ENCODE measurements around the gene LY6G6F. TPM values are rescaled to one million over a fixed set of nuclear protein-coding genes. Genes with fewer than 3 reads are reported as not detected.

The LY6G6F gene
- total and polyA plus RNA-seq, 2 donors (not counting 1 experiment from before 2014, with no cell fraction given) = not detected

DNA sequence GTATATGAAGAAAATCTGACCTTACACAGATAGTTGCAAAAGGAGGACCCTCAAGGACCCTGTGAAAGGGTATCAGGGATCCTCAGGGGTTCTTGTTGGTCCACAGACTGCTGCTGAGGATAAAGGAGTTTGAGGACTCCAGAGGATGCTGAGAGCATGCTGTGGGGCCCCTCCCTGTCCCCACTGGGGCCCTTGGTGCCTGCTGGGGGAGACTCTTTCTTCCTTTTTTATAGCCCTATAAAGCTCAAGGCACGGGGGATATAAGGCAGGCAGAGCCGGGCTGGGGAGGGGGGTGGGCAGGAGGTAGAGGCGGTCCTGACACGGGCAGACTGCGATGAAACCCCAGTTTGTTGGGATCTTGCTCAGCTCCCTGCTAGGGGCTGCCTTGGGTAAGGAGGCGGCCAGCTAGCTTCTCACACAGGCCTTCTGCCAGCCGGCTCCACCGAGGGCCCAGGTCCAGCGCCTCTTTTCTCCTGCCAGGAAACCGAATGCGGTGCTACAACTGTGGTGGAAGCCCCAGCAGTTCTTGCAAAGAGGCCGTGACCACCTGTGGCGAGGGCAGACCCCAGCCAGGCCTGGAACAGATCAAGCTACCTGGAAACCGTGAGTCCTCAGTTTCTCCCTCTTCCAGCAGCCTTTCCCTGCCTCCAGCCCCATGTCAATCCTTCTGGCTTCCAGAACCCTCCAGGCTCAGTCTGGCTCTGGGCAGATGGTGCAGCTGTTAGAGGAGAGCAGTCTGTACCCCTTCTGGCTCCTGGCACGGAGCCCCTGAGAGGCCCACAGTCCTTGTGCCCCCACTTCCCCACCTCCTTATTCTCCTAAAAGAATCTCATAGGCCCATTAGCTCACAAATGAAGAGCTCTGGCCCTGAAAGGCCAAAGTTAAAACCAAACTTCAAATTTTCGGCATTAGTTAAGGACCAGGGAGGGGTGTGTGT is 8.6 kb downstream of the LY6G6F start, which contains the start of gene LY6G6D:
Gene LY6G6D (plus strand): TSS at position 327 of the 937 bp plus-strand sequence. CDS start 8 bp downstream, at position 335.
- Mint-ChIP-seq H3K9me3 (ENCODE audit: insufficient read depth) (no peaks in the 10 kb centered on the region), H3K27me3 (peaks cover 3% of the 10 kb centered on the region), H3K4me3 (no peak within 1 kb of the TSS), H3K27ac (no peak within 1 kb of the TSS), H3K4me1 (peaks cover 14% of the 10 kb centered on the region)
- H3K27ac ChIP-seq (ENCODE audit: low read length in 2 of 2) = no peak within 1 kb of the TSS
- TF ChIP-seq EZH2 (IDR thresholded peaks at IDR 0.05; ENCODE audit: borderline replicate concordance, insufficient read depth, low read depth, low read length, poor library complexity, severe bottlenecking) = no peak
- TF ChIP-seq, protein P1, sequence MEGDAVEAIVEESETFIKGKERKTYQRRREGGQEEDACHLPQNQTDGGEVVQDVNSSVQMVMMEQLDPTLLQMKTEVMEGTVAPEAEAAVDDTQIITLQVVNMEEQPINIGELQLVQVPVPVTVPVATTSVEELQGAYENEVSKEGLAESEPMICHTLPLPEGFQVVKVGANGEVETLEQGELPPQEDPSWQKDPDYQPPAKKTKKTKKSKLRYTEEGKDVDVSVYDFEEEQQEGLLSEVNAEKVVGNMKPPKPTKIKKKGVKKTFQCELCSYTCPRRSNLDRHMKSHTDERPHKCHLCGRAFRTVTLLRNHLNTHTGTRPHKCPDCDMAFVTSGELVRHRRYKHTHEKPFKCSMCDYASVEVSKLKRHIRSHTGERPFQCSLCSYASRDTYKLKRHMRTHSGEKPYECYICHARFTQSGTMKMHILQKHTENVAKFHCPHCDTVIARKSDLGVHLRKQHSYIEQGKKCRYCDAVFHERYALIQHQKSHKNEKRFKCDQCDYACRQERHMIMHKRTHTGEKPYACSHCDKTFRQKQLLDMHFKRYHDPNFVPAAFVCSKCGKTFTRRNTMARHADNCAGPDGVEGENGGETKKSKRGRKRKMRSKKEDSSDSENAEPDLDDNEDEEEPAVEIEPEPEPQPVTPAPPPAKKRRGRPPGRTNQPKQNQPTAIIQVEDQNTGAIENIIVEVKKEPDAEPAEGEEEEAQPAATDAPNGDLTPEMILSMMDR (IDR thresholded peaks at IDR 0.05) = no peak
- no peak within 1 kb of the TSS for H3K9ac ChIP-seq (ENCODE audit: low read length)
- ATAC-seq (ENCODE audit: low read depth) (no peak), DNase-seq (no peak)
- no peaks in the 10 kb centered on the region for H3K79me2 ChIP-seq (ENCODE audit: control insufficient read depth, insufficient read depth, low read length)
- CTCF ChIA-PET = interaction anchor here (0.7 to 3.3 kb wide), 3 partner anchors 10 to 54 kb away, joined by 3 to 10 read pairs (median 4); no protein-coding TSS in a partner anchor
- intact Hi-C loops (cut with micrococcal nuclease) = no loop called here
- peaks cover 10 to 16% of the 10 kb centered on the region in 2 donors for H3K4me1 ChIP-seq (ENCODE audit: control insufficient read depth in 2 of 2, insufficient read depth in 2 of 2, low read length in 2 of 2)
- H3K4me3 ChIP-seq (ENCODE audit: control extremely low read depth in 1 of 5, extremely low read depth in 1 of 5, insufficient read depth in 1 of 5, low read depth in 2 of 5, low read length in 4 of 5) = no peak within 1 kb of the TSS
- H3K4me2 ChIP-seq (replicated peaks; ENCODE audit: low read depth, low read length, poor library complexity, severe bottlenecking) = no peak within 1 kb of the TSS
- H3K27me3 ChIP-seq (replicated peaks in 1 of 4; ENCODE audit: control extremely low read depth in 1 of 4, control insufficient read depth in 3 of 4, insufficient read depth in 4 of 4, low read length in 3 of 4) = no peaks in the 10 kb centered on the region
- H3K36me3 ChIP-seq (replicated peaks in 1 of 2; ENCODE audit: control extremely low read depth in 1 of 2, control insufficient read depth in 1 of 2, extremely low read depth in 1 of 2, insufficient read depth in 2 of 2, low read length in 1 of 2) = no peaks in the 10 kb centered on the region
- WGBS (ENCODE audit: insufficient coverage) = 88% methylated on average over 12 of the region's 16 CpGs
- no peaks in the 10 kb centered on the region for H4K20me1 ChIP-seq (ENCODE audit: control insufficient read depth, insufficient read depth, low read length, poor library complexity, severe bottlenecking)
- H2AFZ ChIP-seq (ENCODE audit: insufficient read depth, low read depth, low read length, poor library complexity, severe bottlenecking) = no peak within 1 kb of the TSS
- POLR2A ChIA-PET = interaction anchor here (0.6 to 0.7 kb wide), 2 partner anchors 21 to 63 kb away, joined by 3 to 7 read pairs; partner anchors contain the start of gene BAG6
- H3K9me3 ChIP-seq (ENCODE audit: control extremely low read depth in 1 of 3, control insufficient read depth in 2 of 3, insufficient read depth in 1 of 3, low read length in 2 of 3) = no peaks in the 10 kb centered on the region
